Ovary (tissue), 3 donors: ENCODE results near the gene PSKH1.

Source experiments
- POLR2A ChIP-seq: fragments of 450-650 bp; IDR thresholded peaks from one replicate; pipeline ENCODE4 v1.6.1; 2017; ENCODE audit warnings: antibody characterized with exemption, mild to moderate bottlenecking, moderate library complexity
- TF ChIP-seq, protein P1 (sequence below), 3 donors: fragments of 450-650 bp in 2 of 3; fragments of 200-600 bp in 1 of 3; IDR thresholded peaks; one replicate each; pipeline versions ENCODE4 v1.5.1 to v1.8.0; 2016 to 2022; ENCODE audit warnings: antibody characterized with exemption in 3 of 3, mild to moderate bottlenecking in 1 of 3
- donor health status: DM: no; HTN: no; CAD: no.

DNA sequence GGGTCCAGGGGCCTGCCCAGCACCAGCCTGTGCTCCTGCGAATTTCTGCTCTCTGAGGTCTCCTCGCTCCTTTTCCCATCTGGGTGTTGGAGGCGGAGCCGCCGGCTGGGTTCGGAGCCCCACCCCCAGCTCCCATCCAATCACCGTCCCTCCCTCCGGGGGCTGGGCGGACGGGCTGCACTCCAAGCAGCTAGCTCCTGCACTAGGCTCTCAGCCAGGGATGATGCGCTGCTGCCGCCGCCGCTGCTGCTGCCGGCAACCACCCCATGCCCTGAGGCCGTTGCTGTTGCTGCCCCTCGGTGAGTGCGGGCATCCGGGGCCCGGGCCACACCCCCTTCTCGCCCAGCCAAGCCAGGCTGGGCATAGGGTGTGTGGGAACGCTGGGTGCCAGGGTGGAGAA is 8.4 kb upstream of the PSKH1 start, which contains the start of gene NRN1L:
- no peak for TF ChIP-seq POLR2A
- TF ChIP-seq, protein P1, sequence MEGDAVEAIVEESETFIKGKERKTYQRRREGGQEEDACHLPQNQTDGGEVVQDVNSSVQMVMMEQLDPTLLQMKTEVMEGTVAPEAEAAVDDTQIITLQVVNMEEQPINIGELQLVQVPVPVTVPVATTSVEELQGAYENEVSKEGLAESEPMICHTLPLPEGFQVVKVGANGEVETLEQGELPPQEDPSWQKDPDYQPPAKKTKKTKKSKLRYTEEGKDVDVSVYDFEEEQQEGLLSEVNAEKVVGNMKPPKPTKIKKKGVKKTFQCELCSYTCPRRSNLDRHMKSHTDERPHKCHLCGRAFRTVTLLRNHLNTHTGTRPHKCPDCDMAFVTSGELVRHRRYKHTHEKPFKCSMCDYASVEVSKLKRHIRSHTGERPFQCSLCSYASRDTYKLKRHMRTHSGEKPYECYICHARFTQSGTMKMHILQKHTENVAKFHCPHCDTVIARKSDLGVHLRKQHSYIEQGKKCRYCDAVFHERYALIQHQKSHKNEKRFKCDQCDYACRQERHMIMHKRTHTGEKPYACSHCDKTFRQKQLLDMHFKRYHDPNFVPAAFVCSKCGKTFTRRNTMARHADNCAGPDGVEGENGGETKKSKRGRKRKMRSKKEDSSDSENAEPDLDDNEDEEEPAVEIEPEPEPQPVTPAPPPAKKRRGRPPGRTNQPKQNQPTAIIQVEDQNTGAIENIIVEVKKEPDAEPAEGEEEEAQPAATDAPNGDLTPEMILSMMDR (IDR thresholded peaks at IDR 0.05) = no peak
